ENCODE data around the gene ADCY7.

DNA sequence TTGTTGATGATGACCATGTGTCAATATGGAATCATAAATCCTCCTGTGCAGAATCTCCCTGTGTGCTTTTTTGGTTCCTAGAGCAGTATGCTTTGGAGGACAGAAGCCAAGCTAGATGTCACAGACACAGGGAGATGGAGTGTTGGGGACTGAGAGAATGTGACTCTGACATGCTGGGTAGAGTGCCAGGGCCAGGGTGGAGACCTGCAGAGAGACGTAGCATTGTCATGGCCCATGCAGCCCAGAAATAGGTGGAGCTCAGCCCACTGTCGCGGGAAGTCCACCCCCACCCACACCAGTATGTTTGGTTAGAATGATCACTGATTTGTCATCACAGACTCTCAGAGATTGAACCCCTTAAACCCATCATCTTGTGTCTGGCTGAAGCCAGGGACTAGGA, 39.2 kb upstream of the ADCY7 start:
- TF ChIP-seq, protein P1, sequence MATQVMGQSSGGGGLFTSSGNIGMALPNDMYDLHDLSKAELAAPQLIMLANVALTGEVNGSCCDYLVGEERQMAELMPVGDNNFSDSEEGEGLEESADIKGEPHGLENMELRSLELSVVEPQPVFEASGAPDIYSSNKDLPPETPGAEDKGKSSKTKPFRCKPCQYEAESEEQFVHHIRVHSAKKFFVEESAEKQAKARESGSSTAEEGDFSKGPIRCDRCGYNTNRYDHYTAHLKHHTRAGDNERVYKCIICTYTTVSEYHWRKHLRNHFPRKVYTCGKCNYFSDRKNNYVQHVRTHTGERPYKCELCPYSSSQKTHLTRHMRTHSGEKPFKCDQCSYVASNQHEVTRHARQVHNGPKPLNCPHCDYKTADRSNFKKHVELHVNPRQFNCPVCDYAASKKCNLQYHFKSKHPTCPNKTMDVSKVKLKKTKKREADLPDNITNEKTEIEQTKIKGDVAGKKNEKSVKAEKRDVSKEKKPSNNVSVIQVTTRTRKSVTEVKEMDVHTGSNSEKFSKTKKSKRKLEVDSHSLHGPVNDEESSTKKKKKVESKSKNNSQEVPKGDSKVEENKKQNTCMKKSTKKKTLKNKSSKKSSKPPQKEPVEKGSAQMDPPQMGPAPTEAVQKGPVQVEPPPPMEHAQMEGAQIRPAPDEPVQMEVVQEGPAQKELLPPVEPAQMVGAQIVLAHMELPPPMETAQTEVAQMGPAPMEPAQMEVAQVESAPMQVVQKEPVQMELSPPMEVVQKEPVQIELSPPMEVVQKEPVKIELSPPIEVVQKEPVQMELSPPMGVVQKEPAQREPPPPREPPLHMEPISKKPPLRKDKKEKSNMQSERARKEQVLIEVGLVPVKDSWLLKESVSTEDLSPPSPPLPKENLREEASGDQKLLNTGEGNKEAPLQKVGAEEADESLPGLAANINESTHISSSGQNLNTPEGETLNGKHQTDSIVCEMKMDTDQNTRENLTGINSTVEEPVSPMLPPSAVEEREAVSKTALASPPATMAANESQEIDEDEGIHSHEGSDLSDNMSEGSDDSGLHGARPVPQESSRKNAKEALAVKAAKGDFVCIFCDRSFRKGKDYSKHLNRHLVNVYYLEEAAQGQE (IDR thresholded peaks at IDR 0.05; ENCODE audit: low read depth) = no peak
- TF ChIP-seq RAD21 (IDR thresholded peaks at IDR 0.05; ENCODE audit: low read depth) = no peak
- TF ChIP-seq, protein P2, sequence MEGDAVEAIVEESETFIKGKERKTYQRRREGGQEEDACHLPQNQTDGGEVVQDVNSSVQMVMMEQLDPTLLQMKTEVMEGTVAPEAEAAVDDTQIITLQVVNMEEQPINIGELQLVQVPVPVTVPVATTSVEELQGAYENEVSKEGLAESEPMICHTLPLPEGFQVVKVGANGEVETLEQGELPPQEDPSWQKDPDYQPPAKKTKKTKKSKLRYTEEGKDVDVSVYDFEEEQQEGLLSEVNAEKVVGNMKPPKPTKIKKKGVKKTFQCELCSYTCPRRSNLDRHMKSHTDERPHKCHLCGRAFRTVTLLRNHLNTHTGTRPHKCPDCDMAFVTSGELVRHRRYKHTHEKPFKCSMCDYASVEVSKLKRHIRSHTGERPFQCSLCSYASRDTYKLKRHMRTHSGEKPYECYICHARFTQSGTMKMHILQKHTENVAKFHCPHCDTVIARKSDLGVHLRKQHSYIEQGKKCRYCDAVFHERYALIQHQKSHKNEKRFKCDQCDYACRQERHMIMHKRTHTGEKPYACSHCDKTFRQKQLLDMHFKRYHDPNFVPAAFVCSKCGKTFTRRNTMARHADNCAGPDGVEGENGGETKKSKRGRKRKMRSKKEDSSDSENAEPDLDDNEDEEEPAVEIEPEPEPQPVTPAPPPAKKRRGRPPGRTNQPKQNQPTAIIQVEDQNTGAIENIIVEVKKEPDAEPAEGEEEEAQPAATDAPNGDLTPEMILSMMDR (IDR thresholded peaks at IDR 0.05 in 2 of 3, conservative IDR thresholded peaks at IDR 0.05 in 1 of 3; ENCODE audit: borderline replicate concordance in 1 of 3, insufficient read depth in 1 of 3, low read depth in 2 of 3, low read length in 2 of 3) = no peak
- no peak for TF ChIP-seq POLR2AphosphoS5 (IDR thresholded peaks at IDR 0.05; ENCODE audit: low read depth, low read length)
- TF ChIP-seq, protein P3, sequence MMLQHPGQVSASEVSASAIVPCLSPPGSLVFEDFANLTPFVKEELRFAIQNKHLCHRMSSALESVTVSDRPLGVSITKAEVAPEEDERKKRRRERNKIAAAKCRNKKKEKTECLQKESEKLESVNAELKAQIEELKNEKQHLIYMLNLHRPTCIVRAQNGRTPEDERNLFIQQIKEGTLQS (IDR thresholded peaks at IDR 0.05) = no peak
